Stomach (tissue), 9 donors: Measurements from ENCODE around the gene HHIPL1. TPM values are rescaled to one million over a fixed set of nuclear protein-coding genes. Genes with fewer than 3 reads are reported as not detected.

Experiments
- DNase-seq, 2 donors: peaks; one replicate each; pipeline versions ENCODE4 v3.0.0 to v3.0.0-alpha.2; 2013 to 2019
- H3K27ac ChIP-seq, 5 donors: fragments of 200-600 bp in 4 of 5; sonication (generic) in 4 of 5; one replicate each; pipeline ENCODE4 v1.5.1; 2013 to 2019; ENCODE audit warnings: mild to moderate bottlenecking in 1 of 5, moderate library complexity in 1 of 5
- H3K27me3 ChIP-seq, 3 donors: fragments of 200-600 bp; sonication (generic); one replicate each; pipeline ENCODE4 v1.5.1; 2017 to 2019; ENCODE audit warnings: mixed run types in 1 of 3
- H3K36me3 ChIP-seq, 4 donors: fragments of 200-600 bp; sonication (generic); 1 replicate in 3 of 4; 2 replicates in 1 of 4; pipeline ENCODE4 v1.5.1; 2016 to 2019
- H3K4me1 ChIP-seq, 4 donors: fragments of 200-600 bp; sonication (generic); one replicate each; pipeline ENCODE4 v1.5.1; 2016 to 2019
- H3K4me3 ChIP-seq, 4 donors: fragments of 200-600 bp; sonication (generic) in 3 of 4; one replicate each; pipeline ENCODE4 v1.5.1; 2016 to 2019; ENCODE audit warnings: mild to moderate bottlenecking in 1 of 4
- H3K9me3 ChIP-seq, 4 donors: fragments of 200-600 bp; sonication (generic); one replicate each; pipeline ENCODE4 v1.5.1; 2016 to 2019
- EP300 ChIP-seq: sonication (generic); formaldehyde crosslinking; IDR thresholded peaks from one replicate; pipeline ENCODE4 v1.6.1; 2017; ENCODE audit warnings: antibody characterized with exemption
- POLR2A ChIP-seq, 4 donors: fragments of 450-650 bp; IDR thresholded peaks; one replicate each; pipeline ENCODE4 v1.6.1; 2016; ENCODE audit warnings: antibody characterized with exemption in 4 of 4, control low read depth in 2 of 4, mild to moderate bottlenecking in 1 of 4, moderate library complexity in 1 of 4
- POLR2AphosphoS5 ChIP-seq, 3 donors: sonication (generic); formaldehyde crosslinking; IDR thresholded peaks; one replicate each; pipeline ENCODE4 v1.6.1; 2016; ENCODE audit warnings: antibody characterized with exemption in 3 of 3
- WGBS, 5 donors: extraction: QIAGEN DNeasy Blood & Tissue Kit in 3 of 5; methylation state at CpG; one replicate each; pipeline versions ENCODE4 v1.1.5 to v1.1.7; 2013 to 2018; 5-methylcytosine and 5-hydroxymethylcytosine counted together
- intact Hi-C: fragments of 100-400 bp; cut with DNase I; formaldehyde crosslinking; loops from one replicate; pipeline ENCODE4 v1.15.1; 2023; ENCODE audit warnings: low total_unique reads
- polyA plus RNA-seq, 3 donors: library from polyadenylated mRNA; stranded (reverse); fragments of 200-250 nt; gene quantifications; one replicate each; pipeline ENCODE4 v1.2.3, GENCODE V29; 2013
- total RNA-seq, 5 donors: library from RNA; depleted of rRNA; stranded (reverse); fragments of >200 nt; gene quantifications; one replicate each; pipeline versions ENCODE4 v1.1.0 to v1.2.3, GENCODE V29; 2014 to 2016
- TF ChIP-seq, protein P1 (sequence below), 7 experiments: fragments of 450-650 bp in 4 of 7; fragments of 200-600 bp in 3 of 7; sonication (generic) in 3 of 7; IDR thresholded peaks; one replicate each; pipeline ENCODE4 v1.5.1; 2016 to 2019; ENCODE audit warnings: antibody characterized with exemption in 7 of 7, control low read depth in 2 of 7, mild to moderate bottlenecking in 1 of 7
- donor health status: healthy with polysubstance abuse.
- donor health status: Bipolar disorder and iron deficiency.
- donor health status: healthy.

HHIPL1 gene
- total and polyA plus RNA-seq, 8 donors, result 0.15 to 2.0 (median 0.68) TPM; not detected in 1

DNA sequence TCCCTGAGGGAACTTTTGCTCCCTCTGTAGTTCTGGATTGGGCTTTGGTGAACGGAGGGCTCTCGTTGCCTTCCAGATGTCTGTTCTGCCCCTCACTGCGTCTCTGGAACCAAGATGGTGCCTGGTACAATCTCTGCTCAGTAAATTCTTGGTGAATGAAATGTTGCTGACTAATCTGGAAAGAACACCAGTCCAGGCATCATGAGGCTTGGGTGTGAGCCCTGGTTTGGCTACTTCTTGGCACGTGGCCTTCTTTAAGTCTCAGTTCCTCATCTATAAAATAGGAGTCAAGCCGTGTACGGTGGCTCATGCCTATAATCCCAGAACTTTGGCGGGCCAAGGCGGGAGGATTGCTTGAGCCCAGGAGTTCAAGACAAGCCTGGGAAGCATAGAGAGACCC, 4.3 kb downstream of the HHIPL1 start:
- TF ChIP-seq POLR2A (IDR thresholded peaks at IDR 0.05), result no peak
- no peak for TF ChIP-seq EP300
- no peak for TF ChIP-seq POLR2AphosphoS5 (IDR thresholded peaks at IDR 0.05)
- TF ChIP-seq, protein P1, sequence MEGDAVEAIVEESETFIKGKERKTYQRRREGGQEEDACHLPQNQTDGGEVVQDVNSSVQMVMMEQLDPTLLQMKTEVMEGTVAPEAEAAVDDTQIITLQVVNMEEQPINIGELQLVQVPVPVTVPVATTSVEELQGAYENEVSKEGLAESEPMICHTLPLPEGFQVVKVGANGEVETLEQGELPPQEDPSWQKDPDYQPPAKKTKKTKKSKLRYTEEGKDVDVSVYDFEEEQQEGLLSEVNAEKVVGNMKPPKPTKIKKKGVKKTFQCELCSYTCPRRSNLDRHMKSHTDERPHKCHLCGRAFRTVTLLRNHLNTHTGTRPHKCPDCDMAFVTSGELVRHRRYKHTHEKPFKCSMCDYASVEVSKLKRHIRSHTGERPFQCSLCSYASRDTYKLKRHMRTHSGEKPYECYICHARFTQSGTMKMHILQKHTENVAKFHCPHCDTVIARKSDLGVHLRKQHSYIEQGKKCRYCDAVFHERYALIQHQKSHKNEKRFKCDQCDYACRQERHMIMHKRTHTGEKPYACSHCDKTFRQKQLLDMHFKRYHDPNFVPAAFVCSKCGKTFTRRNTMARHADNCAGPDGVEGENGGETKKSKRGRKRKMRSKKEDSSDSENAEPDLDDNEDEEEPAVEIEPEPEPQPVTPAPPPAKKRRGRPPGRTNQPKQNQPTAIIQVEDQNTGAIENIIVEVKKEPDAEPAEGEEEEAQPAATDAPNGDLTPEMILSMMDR (IDR thresholded peaks at IDR 0.05), result no peak
- Histone ChIP-seq H3K4me1 (peaks cover 12 to 23% (median 18%) of the 10 kb centered on the region in 4 donors), H3K27ac (no peak overlapping the region), H3K4me3 (no peak overlapping the region), H3K9me3 (no peaks in the 10 kb centered on the region), H3K27me3 (peaks cover 0 to 27% (median 12%) of the 10 kb centered on the region in 3 donors), H3K36me3 (peaks cover 0 to 4% (median 0%) of the 10 kb centered on the region in 4 donors)
- intact Hi-C loops, result no loop called here
- DNase-seq, result no peak
- 71 to 91% (median 82%) methylated on average over 8 of the region's 8 CpGs for WGBS, 5 donors

DNA sequence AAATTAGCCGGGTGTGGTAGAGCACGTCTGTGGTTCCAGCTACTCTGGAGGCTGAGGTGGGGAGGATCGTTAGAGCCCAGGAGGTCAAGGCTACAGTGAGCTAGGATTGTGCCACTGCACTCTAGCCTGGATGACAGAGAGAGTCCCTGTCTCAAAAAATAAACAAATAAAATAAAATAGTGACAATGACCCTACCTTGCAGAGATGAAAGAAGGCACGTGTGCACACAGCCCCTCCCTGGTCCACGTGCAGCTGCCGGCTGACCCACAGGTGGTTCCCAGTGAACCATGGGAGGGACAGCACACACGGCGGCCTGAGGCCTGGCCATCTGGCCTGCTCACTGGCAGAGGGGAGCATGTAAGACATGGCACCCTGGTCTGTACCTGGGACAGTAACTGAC, 4.7 kb downstream of the HHIPL1 start:
- Histone ChIP-seq H3K4me3 (no peak overlapping the region), H3K27me3 (peaks cover 0 to 22% (median 10%) of the 10 kb centered on the region in 3 donors), H3K4me1 (peaks cover 12 to 24% (median 15%) of the 10 kb centered on the region in 4 donors), H3K27ac (no peak overlapping the region), H3K36me3 (peaks cover 0 to 4% (median 0%) of the 10 kb centered on the region in 4 donors), H3K9me3 (no peaks in the 10 kb centered on the region)
- intact Hi-C loops, result no loop called here
- WGBS, 5 donors, result 69 to 80% (median 77%) methylated on average over 8 of the region's 8 CpGs
- TF ChIP-seq POLR2A (IDR thresholded peaks at IDR 0.05) (no peak), EP300 (no peak)
- DNase-seq, result no peak

DNA sequence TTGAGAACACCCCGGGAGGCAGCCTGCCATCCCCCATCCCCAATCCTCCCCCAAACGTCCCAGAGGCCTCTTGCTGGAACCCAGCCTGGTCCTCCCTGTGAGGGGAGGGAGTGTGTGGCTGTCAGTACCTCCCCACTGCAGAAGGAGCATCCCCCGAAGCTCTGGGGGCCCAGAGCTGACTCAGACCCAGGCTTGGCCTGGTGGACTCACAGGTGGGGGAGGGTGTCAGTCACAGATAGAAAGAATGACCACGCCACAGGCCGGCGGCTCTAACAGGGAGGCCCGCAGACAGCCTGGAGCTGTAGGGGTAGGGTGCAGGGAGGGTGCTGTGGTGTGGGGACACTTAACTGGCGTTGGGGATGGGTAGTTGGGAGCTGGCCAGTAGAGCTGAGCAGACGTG, 5.3 kb downstream of the HHIPL1 start:
- no peak overlapping the region for H3K27ac ChIP-seq
- intact Hi-C loops, result no loop called here
- WGBS, 5 donors, result 63 to 80% (median 73%) methylated on average over 9 of the region's 9 CpGs
- peaks cover 0 to 17% (median 5%) of the 10 kb centered on the region in 3 donors for H3K27me3 ChIP-seq
- DNase-seq, result no peak
- TF ChIP-seq POLR2A (IDR thresholded peaks at IDR 0.05) (no peak), POLR2AphosphoS5 (IDR thresholded peaks at IDR 0.05) (no peak), EP300 (no peak)
- TF ChIP-seq, protein P1 (IDR thresholded peaks at IDR 0.05), result no peak
- peaks cover 0 to 4% (median 0%) of the 10 kb centered on the region in 4 donors for H3K36me3 ChIP-seq
- H3K4me3 ChIP-seq, result no peak overlapping the region
- H3K9me3 ChIP-seq, result no peaks in the 10 kb centered on the region
- peaks cover 7 to 18% (median 10%) of the 10 kb centered on the region in 4 donors for H3K4me1 ChIP-seq

DNA sequence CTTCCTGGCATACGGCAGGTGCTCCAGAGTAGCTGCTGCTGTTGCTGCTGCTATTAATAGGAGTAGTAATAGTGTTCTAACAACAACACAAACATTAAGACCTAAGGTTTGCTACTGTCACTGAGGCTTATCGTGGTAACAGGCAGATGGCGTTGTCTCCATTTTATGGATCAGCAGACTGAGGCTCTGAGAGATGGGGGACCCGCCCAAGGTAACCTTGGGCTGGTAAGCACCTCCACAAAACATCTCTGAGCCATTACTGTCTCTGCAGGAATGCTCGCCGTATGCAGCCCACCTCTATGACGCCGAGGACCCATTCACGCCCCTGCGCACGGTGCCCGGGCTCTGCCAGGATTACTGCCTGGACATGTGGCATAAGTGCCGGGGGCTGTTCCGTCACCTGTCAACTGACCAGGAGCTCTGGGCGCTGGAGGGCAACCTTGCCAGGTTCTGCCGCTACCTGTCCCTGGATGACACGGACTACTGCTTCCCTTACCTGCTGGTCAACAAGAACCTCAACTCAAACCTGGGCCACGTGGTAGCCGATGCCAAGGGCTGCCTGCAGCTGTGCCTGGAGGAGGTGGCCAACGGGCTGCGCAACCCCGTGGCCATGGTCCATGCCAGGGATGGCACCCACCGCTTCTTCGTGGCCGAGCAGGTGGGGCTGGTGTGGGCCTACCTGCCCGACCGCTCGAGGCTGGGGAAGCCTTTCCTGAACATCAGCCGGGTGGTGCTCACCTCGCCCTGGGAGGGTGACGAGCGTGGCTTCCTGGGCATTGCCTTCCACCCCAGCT, 7.2 kb downstream of the HHIPL1 start:
- DNase-seq, result no peak
- Histone ChIP-seq H3K27ac (no peak overlapping the region), H3K4me3 (no peak overlapping the region), H3K4me1 (peaks cover 0 to 8% (median 0%) of the 10 kb centered on the region in 4 donors), H3K27me3 (peaks cover 0 to 7% (median 0%) of the 10 kb centered on the region in 3 donors), H3K36me3 (peaks cover 0 to 4% (median 0%) of the 10 kb centered on the region in 4 donors), H3K9me3 (no peaks in the 10 kb centered on the region)
- 92 to 95% (median 94%) methylated on average over 12 to 32 of the region's 32 CpGs for WGBS, 5 donors
- TF ChIP-seq, protein P1 (IDR thresholded peaks at IDR 0.05), result no peak
- no peak for TF ChIP-seq POLR2A (IDR thresholded peaks at IDR 0.05)
- no peak for TF ChIP-seq EP300
- no peak for TF ChIP-seq POLR2AphosphoS5 (IDR thresholded peaks at IDR 0.05)
- intact Hi-C loops, result no loop called here
